Transverse colon (tissue), 4 donors: ENCODE data around the gene NFKBIE.

Experiments
- POLR2A ChIP-seq: fragments of 450-650 bp; IDR thresholded peaks from one replicate; pipeline ENCODE4 v1.6.1; 2016; ENCODE audit warnings: antibody characterized with exemption, mild to moderate bottlenecking, moderate library complexity
- POLR2AphosphoS5 ChIP-seq, 3 donors: sonication (generic); formaldehyde crosslinking; IDR thresholded peaks; one replicate each; pipeline ENCODE4 v1.6.1; 2016; ENCODE audit warnings: antibody characterized with exemption in 3 of 3
- TF ChIP-seq, protein P1 (sequence below), 5 experiments: fragments of 200-600 bp in 3 of 5; fragments of 450-650 bp in 2 of 5; sonication (generic) in 3 of 5; IDR thresholded peaks; 1 replicate in 2 of 5; 2 replicates in 3 of 5; pipeline ENCODE4 v1.5.1; 2016 to 2017; ENCODE audit warnings: antibody characterized with exemption in 5 of 5, inconsistent platforms in 3 of 5, mild to moderate bottlenecking in 2 of 5, moderate library complexity in 1 of 5

- TF ChIP-seq, protein P1, sequence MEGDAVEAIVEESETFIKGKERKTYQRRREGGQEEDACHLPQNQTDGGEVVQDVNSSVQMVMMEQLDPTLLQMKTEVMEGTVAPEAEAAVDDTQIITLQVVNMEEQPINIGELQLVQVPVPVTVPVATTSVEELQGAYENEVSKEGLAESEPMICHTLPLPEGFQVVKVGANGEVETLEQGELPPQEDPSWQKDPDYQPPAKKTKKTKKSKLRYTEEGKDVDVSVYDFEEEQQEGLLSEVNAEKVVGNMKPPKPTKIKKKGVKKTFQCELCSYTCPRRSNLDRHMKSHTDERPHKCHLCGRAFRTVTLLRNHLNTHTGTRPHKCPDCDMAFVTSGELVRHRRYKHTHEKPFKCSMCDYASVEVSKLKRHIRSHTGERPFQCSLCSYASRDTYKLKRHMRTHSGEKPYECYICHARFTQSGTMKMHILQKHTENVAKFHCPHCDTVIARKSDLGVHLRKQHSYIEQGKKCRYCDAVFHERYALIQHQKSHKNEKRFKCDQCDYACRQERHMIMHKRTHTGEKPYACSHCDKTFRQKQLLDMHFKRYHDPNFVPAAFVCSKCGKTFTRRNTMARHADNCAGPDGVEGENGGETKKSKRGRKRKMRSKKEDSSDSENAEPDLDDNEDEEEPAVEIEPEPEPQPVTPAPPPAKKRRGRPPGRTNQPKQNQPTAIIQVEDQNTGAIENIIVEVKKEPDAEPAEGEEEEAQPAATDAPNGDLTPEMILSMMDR (IDR thresholded peaks at IDR 0.05): no peak
- TF ChIP-seq POLR2A (no peak), POLR2AphosphoS5 (IDR thresholded peaks at IDR 0.05) (no peak)
These were observed 10.6 kb upstream of the NFKBIE start for GRCh38 chr6:44275749-44276648.
